HG02571 (cell line): ENCODE measurements around the gene ALG10B.
A peak's percentile ranks its signal among the peaks of the same experiment; 100 is the strongest.
"Not testable (repeated sequence)": the region's sequence is repeated elsewhere in the genome, so short reads cannot be mapped to it uniquely, and the experiment has no call there.

Experiments used
- ATAC-seq: cut with Tn5 transposase; IDR thresholded peaks from one replicate; pipeline ENCODE4 v1.9.1; 2021; ENCODE audit warnings: mild to moderate bottlenecking, moderate library complexity; ENCODE audit not compliant: unreplicated experiment

The ALG10B gene, protein sequence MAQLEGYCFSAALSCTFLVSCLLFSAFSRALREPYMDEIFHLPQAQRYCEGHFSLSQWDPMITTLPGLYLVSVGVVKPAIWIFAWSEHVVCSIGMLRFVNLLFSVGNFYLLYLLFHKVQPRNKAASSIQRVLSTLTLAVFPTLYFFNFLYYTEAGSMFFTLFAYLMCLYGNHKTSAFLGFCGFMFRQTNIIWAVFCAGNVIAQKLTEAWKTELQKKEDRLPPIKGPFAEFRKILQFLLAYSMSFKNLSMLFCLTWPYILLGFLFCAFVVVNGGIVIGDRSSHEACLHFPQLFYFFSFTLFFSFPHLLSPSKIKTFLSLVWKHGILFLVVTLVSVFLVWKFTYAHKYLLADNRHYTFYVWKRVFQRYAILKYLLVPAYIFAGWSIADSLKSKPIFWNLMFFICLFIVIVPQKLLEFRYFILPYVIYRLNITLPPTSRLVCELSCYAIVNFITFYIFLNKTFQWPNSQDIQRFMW

DNA sequence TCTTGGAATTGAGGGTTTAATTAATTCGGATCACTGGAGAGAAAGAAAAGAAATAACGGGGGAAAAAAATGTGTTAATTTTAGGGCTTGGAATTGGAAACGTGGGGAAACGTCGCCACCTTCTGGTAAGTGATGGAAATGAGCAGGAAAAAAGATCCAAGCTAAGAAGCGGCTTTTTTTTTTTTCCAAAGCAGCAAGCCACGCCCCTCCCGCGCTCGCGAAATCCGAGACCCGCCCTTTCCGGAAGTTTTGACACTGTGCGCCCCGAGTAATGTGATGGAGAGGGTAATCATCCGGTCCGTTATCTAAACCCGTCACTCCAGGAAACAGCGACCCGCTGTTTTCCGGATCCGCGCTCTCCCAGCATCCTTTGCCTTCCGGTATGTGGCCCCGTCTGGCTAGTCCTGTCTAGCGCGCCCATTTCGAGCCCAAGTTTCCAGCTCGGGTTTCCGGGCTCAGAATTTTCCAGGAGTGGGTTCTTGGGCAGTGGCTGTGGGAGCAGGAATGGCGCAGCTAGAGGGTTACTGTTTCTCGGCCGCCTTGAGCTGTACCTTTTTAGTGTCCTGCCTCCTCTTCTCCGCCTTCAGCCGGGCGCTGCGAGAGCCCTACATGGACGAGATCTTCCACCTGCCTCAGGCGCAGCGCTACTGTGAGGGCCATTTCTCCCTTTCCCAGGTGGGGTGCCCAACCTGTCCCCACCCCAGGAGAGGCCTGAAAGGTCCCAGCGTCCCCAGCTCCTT lies at the start of gene ALG10B:
Gene ALG10B, plus strand, starts transcription at position 384 of the 739 bp plus-strand sequence. Its CDS starts 120 bp downstream, at position 504.
- ATAC-seq = peak; percentile 100

DNA sequence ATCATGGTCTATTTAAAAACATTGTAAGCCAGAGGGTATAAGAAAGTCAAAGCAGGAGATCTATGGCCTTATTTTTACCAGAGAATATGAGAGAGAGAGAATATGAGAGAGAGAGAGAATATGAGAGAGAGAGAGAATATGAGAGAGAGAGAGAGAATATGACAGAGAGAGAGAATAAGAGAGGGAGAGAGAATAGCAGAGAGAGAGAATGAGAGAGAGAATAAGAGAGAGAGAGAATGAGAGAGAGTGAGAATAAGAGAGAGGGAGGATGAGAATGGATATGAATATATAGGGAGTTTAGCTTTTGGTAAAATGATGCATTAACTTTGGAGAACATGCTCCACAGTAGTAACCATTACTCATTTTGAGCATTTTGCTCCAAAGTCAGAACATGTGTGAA lies 48.0 kb upstream of the ALG10B start:
- ATAC-seq = no peak

GRCh38 chr12:38269897-38270296 lies 46.7 kb upstream of the ALG10B start:
- ATAC-seq = no peak

DNA sequence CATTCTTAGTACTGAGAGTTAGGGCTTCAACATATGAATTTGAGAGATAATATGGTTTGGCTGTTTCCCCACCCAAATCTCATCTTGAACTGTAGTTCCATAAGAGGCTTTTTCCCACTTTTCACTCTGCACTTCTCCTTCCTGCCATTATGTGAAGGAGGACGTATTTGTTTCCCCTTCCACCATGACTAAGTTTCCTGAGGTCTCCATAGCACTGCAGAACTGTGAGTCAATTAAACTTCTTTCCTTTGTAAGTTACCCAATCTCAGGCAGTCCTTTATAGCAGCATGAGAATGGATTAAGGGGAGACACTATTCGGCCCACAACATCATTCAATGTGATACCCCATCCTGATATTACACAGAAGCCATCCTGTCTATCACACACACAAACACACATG lies 36.8 kb upstream of the ALG10B start:
- no peak for ATAC-seq

DNA sequence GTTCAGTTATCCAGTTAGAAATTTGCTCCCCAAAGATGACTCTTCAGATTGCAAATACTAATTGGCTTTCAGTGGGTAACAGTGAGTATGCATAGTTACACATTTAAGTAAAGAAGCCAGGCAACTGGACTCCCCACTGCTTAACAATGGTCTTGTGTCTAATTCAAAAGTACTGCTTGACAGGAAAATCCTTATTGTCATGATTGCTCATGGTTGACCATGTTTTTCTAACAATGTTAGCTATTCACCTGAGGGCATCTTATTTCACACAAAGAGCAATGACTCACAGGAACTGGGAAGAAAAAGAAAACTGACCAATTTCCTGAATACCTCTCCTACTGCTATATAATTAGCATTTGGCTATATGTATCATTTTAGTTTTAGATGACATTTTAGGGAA lies 33.7 kb upstream of the ALG10B start:
- ATAC-seq = no peak

DNA sequence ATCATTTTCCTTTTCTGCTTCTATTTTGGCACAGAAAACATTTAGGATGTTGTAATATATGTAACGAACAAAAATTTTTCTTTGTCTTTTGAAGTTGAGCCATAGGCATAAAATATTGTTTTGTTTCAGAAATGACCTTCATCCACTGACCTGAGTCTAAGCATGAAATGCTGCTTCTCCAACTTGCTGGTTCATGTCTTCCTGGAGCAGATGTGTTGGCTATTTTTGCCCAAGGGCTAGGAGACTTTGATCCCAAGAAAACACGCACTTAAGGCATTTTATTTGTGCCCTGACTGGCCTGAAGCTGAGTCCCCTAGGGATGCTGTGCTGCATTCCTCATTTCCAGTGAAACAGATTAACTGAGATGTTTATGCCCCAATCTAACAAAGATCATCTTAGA lies 27.2 kb upstream of the ALG10B start:
- no peak for ATAC-seq

DNA sequence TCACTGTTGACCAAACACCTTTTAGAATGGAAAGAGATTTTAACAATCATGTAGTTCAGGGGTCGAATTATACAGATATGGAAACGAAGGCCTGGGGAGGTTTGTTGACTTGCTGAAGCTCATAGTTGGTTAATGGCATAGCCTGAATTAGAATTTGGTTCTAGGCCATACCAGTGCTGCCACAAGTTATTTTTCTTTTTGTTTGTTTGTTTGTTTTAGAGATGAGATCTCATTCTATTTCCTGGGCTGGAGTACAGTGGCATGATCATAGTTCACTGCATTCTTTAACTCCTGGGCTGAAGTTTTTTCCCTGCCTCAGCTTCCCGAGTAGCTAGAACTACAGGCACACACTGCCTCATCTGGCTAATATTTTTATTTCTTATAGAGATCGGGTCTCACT lies 25.4 kb upstream of the ALG10B start:
- no peak for ATAC-seq

DNA sequence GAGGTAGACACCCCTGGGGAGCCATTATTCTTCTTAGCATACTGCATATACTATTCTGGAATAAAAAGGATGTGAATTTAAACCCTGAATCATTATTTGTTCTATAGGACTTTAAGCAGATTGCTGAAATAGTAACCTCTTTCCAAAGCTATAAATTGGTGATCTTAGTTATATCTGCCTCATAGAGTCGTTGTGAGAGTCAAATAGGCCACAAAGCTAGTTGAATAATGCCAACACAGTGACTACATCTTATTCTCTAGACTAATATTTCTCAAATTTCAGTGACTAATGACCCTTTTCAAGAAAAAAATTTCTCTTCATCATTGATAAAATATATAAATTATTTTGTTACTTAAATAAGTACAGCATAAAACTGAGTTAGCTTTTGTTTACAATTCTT lies 13.6 kb upstream of the ALG10B start:
- not testable (repeated sequence) for ATAC-seq

- not testable (repeated sequence) for ATAC-seq
Measured at GRCh38 chr12:38321966-38322365, 5.4 kb downstream of the ALG10B start.

GRCh38 chr12:38324912-38325311 lies 8.3 kb downstream of the ALG10B start:
- ATAC-seq = no peak

DNA sequence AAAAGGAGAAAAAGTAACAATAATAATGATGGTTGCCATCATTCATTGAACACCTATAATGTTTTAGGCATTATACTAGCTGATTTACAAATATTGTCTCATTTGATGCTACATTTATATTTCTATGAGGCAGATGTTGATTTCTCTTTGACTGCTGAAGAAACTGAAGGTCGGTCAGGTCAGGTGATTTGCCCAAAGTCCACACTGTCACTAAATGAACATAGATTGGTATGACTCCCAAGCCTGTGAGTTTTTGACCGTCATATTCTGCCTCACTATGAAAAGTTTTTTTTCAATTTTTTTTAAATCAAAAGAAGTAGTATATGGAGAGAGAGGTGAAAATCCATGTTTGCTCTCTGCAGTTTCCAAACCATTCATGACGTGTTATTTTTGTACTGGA lies 10.8 kb downstream of the ALG10B start:
- no peak for ATAC-seq

GRCh38 chr12:38328306-38328895 lies 11.8 kb downstream of the ALG10B start:
- no peak for ATAC-seq

DNA sequence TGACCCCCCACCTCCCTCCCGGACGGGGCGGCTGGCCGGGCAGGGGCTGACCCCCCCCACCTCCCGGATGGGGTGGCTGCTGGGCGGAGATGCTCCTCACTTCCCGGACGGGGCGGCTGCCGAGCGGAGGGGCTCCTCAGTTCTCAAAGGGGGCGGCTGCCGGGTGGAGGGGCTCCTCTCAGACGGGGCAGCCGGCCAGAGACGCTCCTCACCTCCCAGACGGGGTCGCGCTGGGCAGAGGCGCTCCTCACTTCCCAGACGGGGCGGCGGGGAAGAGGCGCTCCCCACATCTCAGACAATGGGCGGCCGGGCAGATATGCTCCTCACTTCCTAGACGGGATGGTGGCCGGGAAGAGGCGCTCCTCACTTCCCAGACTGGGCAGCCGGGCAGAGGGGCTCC lies 13.8 kb downstream of the ALG10B start:
- ATAC-seq = not testable (repeated sequence)

DNA sequence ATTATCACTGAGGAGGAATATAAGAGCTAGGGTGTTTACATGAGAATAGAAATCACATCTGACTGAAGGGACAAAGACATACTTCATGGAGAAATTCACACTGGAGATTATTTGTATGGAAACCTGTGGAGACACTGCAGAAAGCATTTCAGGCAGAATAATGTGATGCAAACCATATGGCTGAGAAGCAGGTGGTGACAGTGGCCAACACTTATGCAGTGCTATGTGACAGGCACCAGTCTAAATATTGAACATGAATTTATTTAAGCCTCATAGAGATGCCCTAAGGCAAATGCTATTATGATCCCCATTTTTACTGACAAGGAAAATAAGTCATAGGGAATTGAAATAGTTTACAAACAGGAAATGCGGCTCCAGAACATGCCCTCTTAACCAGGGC lies 16.2 kb downstream of the ALG10B start:
- ATAC-seq = no peak

GRCh38 chr12:38342444-38342843 lies 25.9 kb downstream of the ALG10B start:
- ATAC-seq = no peak

GRCh38 chr12:38343256-38343655 lies 26.7 kb downstream of the ALG10B start:
- not testable (repeated sequence) for ATAC-seq

DNA sequence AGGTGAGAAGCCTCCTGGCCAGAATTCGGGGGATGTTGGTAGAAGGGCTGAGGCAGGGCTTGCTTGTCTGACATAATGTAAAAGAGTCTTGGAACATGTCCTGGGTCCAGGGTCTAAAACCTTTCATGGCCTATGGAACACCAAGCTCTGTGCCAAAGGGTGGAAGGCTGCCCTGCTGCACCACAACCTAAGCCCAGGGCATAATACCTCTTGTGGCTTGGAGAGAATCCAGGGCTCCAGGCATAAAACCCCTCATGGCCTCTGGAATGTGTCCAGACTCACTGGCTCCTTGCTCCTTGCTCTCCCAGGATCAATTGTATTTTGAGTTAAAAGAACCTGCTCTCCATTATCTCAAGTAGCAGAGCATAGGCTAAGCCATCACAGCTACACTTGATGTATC lies 27.3 kb downstream of the ALG10B start:
- not testable (repeated sequence) for ATAC-seq

DNA sequence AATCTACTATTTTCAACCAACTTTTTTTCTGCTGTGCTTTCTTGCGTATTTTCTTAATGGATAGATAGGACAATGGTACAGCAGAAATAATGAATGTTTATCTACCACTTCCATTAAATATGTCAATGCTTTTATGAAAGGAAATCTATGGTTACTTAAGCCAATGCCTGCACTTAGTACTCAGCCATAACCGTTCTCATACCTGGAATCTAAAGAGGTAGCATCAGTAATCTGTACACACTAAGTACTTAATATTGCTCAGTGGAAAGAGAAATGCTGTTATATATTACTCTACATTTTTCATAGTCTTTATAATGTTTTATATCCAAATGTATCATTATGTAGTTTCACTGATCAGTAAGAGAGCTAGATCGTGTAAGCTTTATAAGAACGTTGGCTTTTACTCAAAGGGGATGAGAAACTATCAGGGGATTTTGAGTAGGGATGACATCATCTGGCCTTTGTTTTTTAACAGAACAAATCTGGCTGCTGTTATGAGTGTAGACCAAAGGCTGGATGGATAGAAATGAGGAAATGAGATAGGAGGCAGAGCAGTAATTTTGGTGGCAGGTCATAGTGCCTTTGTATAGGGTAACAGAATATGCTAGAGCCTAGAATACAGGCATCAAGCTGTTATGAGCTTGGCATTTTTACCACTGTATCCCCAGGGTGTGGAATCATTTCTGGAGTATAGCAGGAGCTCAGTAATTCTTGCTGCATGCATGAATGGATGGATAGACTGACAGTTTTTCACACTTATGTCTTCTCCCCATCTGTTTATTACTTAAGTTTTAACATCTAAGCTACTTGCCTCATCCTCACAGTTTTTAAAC lies 34.0 kb downstream of the ALG10B start:
- ATAC-seq = peak; percentile 99

- not testable (repeated sequence) for ATAC-seq
Measured at GRCh38 chr12:38351175-38351508, 34.6 kb downstream of the ALG10B start.

DNA sequence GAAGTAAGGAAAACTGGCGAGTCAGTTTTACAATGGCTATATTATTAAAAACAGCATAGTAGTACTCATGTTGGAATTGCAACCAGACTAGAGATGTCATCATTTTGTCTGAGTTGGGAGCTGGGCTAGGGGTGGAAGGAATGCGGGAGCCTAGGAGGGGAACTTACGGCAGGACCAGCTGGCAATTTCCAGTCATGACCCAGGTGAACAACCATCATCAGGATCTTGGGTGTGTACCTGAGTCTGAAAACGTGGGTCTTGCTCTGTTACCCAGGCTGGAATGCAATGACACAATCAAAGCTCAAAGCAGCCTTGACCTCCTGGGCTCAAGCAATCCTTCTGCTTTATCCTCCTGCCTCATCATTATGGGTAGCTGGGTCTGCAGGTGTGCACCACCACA lies 50.9 kb downstream of the ALG10B start:
- ATAC-seq = no peak

GRCh38 chr12:38370311-38370710 lies 53.7 kb downstream of the ALG10B start:
- ATAC-seq = no peak
